Stomach smooth muscle (tissue), 2 donors: ENCODE results near the gene SEMA4D.

Source experiments
- H3K27ac ChIP-seq: one replicate; pipeline ENCODE4 v1.7.0; 2013; ENCODE audit warnings: mild to moderate bottlenecking, low read length, inconsistent platforms
- H3K27me3 ChIP-seq, 2 donors: one replicate each; pipeline ENCODE4 v1.7.0; 2013; ENCODE audit warnings: low read length in 2 of 2; ENCODE audit not compliant: insufficient read depth in 2 of 2, control insufficient read depth in 1 of 2
- H3K36me3 ChIP-seq, 2 donors: one replicate each; pipeline ENCODE4 v1.7.0; 2013; ENCODE audit warnings: low read length in 2 of 2; ENCODE audit not compliant: control insufficient read depth in 2 of 2, insufficient read depth in 2 of 2
- H3K4me1 ChIP-seq: one replicate; pipeline ENCODE4 v1.7.0; 2013; ENCODE audit warnings: low read length; ENCODE audit not compliant: control insufficient read depth, insufficient read depth
- H3K4me3 ChIP-seq, 2 donors: one replicate each; pipeline ENCODE4 v1.7.0; 2013; ENCODE audit warnings: low read length in 2 of 2
- H3K9ac ChIP-seq, 2 donors: one replicate each; pipeline ENCODE4 v1.7.0; 2013; ENCODE audit warnings: low read length in 2 of 2, mild to moderate bottlenecking in 1 of 2
- H3K9me3 ChIP-seq, 2 donors: one replicate each; pipeline ENCODE4 v1.7.0; 2013; ENCODE audit warnings: low read length in 2 of 2; ENCODE audit not compliant: control insufficient read depth in 2 of 2
- donor health status: healthy.
- donor health status: Pancreatic carcinoma.

SEMA4D gene

DNA sequence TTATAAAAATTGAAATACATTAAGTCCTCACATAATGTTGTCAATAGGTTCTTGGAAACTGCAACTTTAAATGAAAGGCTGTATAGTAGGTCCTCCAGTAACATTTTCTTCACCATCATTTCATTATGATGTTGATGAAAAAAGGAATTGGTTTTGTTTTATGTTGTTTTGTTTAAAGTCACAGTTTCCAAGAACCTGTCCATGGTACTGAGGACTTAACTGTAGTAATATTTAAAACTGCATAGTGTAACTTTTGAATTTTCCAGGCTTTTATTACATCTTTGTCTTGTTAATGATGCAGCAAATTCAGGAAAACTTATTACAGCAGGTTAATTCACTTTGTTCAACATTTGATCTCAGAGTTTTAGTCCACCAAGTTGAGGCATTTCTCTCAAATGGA, 168.0 kb downstream of the SEMA4D start:
- H3K27ac ChIP-seq: no peak overlapping the region
- H3K36me3 ChIP-seq: peaks cover 42 to 51% of the 10 kb centered on the region in 2 donors
- H3K4me1 ChIP-seq: no peaks in the 10 kb centered on the region
- no peaks in the 10 kb centered on the region for H3K9me3 ChIP-seq
- H3K27me3 ChIP-seq: no peaks in the 10 kb centered on the region
- no peak overlapping the region for H3K9ac ChIP-seq
- no peak overlapping the region for H3K4me3 ChIP-seq

DNA sequence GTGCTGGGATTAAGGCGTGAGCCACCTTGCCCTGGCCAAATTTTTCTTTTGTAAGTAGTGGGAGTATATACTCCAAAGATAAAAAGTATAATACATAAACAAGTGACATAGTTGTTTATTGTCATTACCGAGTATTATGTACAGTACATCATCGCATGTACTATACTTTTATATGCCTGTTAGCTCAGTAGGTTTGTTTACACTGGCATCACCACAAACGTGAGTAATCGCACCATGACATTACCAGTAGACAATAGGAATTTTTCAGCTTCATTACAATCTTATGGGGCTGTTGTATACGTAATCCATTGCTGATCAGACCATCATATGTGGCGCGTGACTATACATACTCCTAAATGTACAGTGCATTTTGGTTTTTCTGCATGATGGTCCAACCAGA, 169.8 kb downstream of the SEMA4D start:
- no peaks in the 10 kb centered on the region for H3K9me3 ChIP-seq
- peaks cover 26 to 39% of the 10 kb centered on the region in 2 donors for H3K36me3 ChIP-seq
- H3K4me1 ChIP-seq: no peaks in the 10 kb centered on the region
- no peak overlapping the region for H3K27ac ChIP-seq
- H3K9ac ChIP-seq: no peak overlapping the region
- no peaks in the 10 kb centered on the region for H3K27me3 ChIP-seq
- no peak overlapping the region for H3K4me3 ChIP-seq

DNA sequence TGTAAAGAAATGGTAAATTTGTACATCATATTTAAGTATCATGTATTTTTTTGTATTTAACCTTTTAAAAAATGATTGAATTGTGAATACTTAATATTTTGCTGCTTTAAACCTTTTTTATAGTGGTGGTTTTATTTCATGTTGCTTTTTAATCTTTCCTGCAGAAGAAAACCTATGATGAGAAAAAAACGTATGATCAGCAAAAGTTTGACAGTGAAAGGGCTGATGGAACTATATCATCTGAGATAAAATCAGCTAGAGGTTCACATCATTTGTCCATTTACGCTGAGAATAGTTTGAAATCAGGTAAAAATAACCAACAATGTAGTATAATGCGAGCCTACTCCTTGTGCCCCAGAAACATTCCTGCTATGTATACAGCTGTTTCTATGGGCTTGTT, 172.2 kb downstream of the SEMA4D start:
- peaks cover 19 to 24% of the 10 kb centered on the region in 2 donors for H3K36me3 ChIP-seq

DNA sequence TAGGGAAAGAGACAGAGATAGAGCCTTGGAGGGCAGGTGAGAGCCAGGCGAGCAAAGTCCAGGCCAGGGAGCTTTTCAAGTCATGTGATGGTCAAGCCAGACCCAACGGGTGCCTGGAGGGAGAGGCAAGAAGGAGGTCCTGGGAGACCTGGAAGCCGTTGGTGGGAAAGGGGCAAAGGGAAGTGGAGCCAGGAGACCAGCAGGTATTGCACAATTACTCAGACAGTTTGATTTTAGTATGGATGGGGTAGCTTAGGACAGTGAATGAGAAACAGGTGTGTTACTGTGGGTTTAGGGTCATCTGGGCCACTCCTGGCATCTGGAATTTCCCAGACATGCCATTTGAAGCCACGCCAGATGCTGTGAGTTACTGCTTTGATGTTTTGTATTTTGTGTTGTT, 174.5 kb downstream of the SEMA4D start:
- no peak overlapping the region for H3K27ac ChIP-seq
- peaks cover 8% of the 10 kb centered on the region in 2 donors for H3K36me3 ChIP-seq
- H3K4me3 ChIP-seq: no peak overlapping the region
- H3K9ac ChIP-seq: no peak overlapping the region
- H3K4me1 ChIP-seq: peaks cover 8% of the 10 kb centered on the region
- no peaks in the 10 kb centered on the region for H3K27me3 ChIP-seq
- no peaks in the 10 kb centered on the region for H3K9me3 ChIP-seq

More for the DNA sequence above, 172.2 kb downstream of the SEMA4D start:
- Histone ChIP-seq H3K9me3 (no peaks in the 10 kb centered on the region), H3K27me3 (no peaks in the 10 kb centered on the region), H3K9ac (no peak overlapping the region), H3K4me1 (no peaks in the 10 kb centered on the region), H3K4me3 (no peak overlapping the region), H3K27ac (no peak overlapping the region)

DNA sequence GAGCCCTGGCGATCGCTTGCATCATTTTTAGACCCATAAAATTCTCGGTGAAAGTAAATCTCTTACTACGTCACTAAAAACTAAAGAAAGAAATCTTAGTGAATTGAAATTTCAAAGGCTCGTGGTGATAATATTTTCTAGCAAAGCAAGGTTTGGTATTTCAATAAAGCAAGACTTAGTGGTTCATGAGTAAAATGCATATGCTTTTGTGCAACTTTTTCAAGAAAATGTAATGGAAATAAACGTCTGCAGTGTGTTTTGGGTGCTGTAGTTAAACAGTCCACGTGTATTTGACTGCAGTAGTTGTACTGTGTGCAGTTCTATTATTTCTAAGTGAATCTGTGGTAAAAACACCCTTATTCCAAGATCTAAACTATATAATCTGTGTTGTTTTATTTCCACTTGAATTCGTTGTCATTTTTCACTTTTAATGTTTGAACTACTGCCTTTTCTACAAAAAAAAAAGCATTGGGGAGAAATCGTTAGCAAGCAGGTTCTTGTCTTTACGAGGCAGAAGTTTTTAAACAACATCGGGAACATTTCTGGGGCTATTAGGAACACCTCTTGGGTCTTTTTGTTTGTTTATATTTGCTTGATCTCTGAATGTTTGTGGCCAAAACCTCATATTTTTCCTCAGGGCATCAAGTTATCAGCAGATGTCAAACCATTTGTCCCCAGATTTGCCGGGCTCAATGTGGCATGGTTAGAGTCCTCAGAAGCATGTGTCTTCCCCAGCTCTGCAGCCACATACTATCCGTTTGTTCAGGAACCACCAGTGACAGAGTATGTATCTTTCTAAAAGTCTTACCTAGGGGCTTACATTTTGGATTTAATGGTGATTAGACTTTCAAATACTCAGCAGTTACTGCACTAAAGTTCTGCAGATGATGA, 178.7 kb downstream of the SEMA4D start:
- peak overlapping the region; percentile 72 to 95 for H3K9ac ChIP-seq
- H3K36me3 ChIP-seq: no peaks in the 10 kb centered on the region
- no peaks in the 10 kb centered on the region for H3K27me3 ChIP-seq
- peaks cover 8% of the 10 kb centered on the region for H3K4me1 ChIP-seq
- no peaks in the 10 kb centered on the region for H3K9me3 ChIP-seq
- peak overlapping the region; percentile 35 to 78 for H3K4me3 ChIP-seq
- peak overlapping the region; percentile 94 for H3K27ac ChIP-seq

DNA sequence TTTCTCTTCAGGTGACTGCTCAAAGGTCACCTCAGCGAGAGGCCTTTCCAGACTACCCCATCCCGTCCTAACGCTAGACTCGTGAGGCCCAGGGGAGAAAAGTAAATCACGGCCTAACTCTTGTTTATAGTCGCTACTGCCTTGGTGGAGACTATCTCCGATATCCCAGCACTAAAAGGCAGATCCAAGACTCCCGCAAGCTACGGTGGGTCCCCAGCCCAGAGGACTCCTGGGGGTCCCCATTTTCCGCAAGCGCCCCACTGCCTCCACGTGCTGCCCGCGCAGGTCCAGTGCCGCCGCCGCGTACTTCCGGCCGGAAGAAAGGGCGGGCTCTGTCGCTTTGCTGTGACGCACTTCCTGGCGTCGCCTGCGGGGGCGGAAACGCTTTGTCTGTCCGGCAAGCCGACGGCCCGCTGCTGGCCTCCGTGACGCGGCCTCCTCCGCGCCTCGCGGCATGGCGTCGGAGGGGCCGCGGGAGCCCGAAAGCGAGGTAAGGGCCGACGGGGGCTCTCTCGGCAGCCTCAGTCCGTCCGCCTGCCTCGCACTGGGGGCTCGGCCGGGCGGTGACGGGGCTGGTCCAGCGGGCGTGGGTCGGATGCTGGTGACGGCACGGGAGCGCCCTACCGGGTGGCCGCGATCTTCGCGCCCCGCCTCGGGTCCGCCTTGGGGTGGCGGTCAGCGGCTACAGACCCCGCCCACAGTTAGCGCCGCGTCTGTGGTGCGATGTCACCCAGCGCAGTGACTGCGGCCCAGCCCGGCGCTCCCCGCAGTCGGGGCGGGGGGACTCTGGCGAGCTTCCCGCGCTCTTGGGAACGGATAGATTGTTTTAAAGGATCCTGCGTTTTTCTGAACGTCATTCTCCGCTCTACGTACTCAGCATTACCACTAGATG, 179.5 kb downstream of the SEMA4D start, which contains the start of gene SECISBP2:
TSS of gene SECISBP2 (plus strand) at position 378 of the 892 bp plus-strand sequence. CDS start at position 455, 77 bp downstream.
- H3K4me1 ChIP-seq: peaks cover 8% of the 10 kb centered on the region
- H3K36me3 ChIP-seq: no peaks in the 10 kb centered on the region
- no peaks in the 10 kb centered on the region for H3K9me3 ChIP-seq
- H3K4me3 ChIP-seq: peak within 1 kb of the TSS; percentile 35 to 78
- H3K27me3 ChIP-seq: no peaks in the 10 kb centered on the region
- peak within 1 kb of the TSS; percentile 72 to 95 for H3K9ac ChIP-seq
- H3K27ac ChIP-seq: peak within 1 kb of the TSS; percentile 94

DNA sequence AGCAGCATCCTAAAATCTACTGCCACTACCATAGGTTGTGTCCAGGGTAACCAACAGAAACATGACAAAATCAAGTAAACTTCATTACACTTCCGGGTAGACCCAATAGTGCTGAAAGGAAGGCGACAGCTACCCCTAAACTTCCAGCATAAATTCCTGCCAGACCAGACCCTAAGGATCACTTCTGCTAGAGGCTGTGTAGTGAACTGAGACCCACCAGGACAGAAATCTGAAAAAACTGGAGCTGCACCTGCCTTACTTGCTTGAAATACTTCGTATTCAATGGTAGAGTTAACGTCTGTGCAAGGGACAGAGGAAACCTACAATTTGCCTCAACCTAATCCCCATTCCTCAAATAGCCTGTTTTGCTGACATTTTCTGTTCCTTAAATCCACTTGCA, 180.6 kb downstream of the SEMA4D start:
- no peak overlapping the region for H3K27ac ChIP-seq
- no peaks in the 10 kb centered on the region for H3K36me3 ChIP-seq
- no peaks in the 10 kb centered on the region for H3K27me3 ChIP-seq
- no peak overlapping the region for H3K9ac ChIP-seq
- no peaks in the 10 kb centered on the region for H3K9me3 ChIP-seq
- H3K4me3 ChIP-seq: peak overlapping the region in 1 of 2 donors; percentile 78
- peaks cover 8% of the 10 kb centered on the region for H3K4me1 ChIP-seq

DNA sequence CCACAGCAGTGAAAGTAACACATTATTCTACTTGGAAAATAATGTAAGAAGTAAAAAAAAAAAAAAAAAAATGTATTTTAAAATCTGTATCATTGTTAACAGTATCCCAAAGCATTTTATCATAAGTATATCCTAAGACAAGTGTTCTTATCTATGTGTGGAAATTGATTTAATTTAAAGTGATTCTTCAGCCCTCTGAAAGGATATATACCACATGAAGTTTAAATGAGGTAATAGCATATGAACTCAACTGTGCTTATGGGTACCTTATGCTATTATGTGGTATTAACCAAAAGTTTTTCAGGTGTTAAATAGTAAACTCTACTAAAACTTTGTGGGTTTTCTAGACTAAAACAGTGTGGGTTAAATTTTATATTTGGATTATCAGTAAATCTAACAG, 182.4 kb downstream of the SEMA4D start:
- peaks cover 15% of the 10 kb centered on the region for H3K4me1 ChIP-seq
- H3K4me3 ChIP-seq: no peak overlapping the region
- no peak overlapping the region for H3K27ac ChIP-seq
- H3K27me3 ChIP-seq: no peaks in the 10 kb centered on the region
- H3K9ac ChIP-seq: no peak overlapping the region
- no peaks in the 10 kb centered on the region for H3K36me3 ChIP-seq
- H3K9me3 ChIP-seq: no peaks in the 10 kb centered on the region

DNA sequence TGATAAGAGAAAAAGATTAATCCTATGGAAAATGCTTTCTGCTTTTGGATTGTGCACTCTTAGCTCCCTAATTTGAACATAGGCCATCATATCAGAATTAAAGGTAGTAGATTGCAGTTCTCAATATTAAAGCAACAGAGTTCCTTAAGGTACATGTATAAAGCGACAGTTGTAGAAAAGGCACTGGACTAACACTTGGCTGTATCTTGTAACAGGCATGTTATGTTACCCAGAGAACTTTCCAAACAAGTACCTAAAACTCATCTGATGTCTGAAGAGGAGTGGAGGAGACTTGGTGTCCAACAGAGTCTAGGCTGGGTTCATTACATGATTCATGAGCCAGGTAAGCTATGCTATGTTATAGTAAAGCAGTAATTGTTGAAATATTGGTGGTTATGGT, 183.0 kb downstream of the SEMA4D start:
- Histone ChIP-seq H3K27ac (no peak overlapping the region), H3K9ac (no peak overlapping the region), H3K9me3 (no peaks in the 10 kb centered on the region), H3K4me1 (peaks cover 14% of the 10 kb centered on the region), H3K4me3 (no peak overlapping the region), H3K27me3 (no peaks in the 10 kb centered on the region), H3K36me3 (no peaks in the 10 kb centered on the region)

DNA sequence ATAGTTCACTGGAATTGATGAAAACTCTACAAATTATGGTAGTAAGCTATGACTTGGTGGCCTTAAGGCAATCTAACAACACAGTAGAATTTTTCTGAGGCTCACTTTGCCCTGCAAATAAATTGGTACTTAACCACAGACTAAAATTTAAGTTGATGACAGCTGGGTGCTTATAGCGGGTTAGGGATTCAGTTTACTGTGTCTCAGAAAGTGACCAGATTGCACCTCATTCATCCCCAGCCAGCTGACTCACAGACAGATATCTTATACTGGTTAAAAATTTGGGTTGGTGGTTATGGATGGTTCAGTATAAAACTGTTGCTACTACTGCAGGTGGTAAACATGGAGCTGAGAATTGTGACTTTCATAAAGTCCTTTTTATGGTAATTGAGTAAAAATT, 184.1 kb downstream of the SEMA4D start:
- Histone ChIP-seq H3K9me3 (no peaks in the 10 kb centered on the region), H3K9ac (no peak overlapping the region), H3K4me3 (no peak overlapping the region), H3K4me1 (peaks cover 13% of the 10 kb centered on the region), H3K36me3 (no peaks in the 10 kb centered on the region), H3K27ac (no peak overlapping the region), H3K27me3 (no peaks in the 10 kb centered on the region)
